GM21825 (cell line): Measurements from ENCODE around the gene SSBP2.
"Not testable (repeated sequence)": the region's sequence is repeated elsewhere in the genome, so short reads cannot be mapped to it uniquely, and the experiment has no call there.

Source experiments
- ATAC-seq: cut with Tn5 transposase; IDR thresholded peaks from one replicate; pipeline ENCODE4 v1.9.1; 2021; ENCODE audit warnings: mild to moderate bottlenecking, moderate library complexity; ENCODE audit not compliant: unreplicated experiment

The SSBP2 gene

DNA sequence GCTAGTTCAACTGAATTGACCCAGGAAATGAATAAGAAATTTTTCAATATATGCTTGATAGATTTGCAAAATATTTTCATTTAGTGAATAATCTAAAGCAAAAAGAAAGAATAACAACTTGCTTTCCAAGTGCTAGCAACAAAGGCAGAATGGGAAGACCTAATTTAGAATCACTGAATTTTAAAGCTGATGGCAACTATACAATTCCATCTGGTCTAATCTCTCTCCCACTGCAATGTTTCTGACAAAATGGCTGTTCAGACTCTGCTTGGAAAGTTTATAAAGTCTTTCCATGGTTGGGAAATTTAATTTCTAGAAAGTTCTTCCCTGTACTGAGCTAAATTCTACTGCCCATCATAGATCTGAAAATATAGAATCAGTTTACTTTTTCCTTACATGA, 281.2 kb downstream of the SSBP2 start:
- ATAC-seq, result no peak

DNA sequence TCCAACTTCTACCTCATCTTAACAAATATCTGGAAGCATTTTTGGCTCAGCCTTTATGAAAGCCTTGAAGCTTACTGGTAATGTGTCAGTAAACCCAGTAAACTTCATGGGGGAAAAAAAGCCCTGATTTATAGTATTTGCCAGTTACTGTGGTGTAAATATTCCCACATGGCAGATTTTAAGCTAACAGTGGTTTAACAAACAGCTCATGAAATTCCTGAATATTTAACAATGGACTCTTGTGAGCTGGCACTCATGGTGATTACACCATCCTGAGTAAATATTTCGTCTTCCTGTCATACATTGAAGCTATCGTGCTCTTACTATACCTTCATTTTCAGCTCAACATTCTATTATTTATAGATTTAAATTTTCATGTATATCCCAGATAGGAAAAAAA, 300.0 kb downstream of the SSBP2 start:
- ATAC-seq, result no peak

DNA sequence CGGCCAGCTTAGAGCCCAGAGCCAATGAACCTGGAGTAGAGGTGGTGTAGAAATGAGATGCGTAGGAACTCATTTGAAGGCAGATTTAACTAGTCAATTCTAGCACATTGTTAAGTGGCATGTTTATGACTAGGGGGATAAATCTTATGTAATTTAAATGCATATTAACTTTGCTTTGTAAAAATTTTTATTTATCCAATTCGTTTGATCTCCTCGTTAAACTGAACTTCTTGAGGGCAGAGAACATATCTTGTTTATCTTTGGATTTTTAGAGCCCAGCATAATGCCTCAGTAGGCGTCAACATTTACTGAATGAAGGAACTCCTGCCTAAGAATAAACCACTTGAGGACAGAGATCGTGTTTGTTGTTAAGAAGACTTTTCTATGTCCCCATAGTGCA, 315.9 kb downstream of the SSBP2 start:
- ATAC-seq, result no peak

DNA sequence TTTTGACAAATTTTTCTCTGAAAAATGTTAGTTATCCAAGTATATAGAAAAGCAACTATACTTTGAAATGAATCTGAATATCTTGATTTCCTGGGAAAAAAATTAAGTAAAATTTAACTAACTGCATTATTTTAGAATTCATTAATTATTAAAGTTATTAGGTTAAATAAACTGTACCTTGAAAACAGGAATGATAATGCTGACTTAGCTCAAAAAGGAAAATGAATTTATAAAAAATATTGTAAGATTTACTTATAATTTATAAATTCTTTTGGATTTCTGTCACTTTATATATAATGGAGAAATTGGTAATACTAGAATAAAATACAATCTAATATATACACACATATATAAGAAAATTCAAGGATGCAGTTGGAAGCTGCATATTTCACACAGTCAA, 320.9 kb downstream of the SSBP2 start:
- no peak for ATAC-seq

DNA sequence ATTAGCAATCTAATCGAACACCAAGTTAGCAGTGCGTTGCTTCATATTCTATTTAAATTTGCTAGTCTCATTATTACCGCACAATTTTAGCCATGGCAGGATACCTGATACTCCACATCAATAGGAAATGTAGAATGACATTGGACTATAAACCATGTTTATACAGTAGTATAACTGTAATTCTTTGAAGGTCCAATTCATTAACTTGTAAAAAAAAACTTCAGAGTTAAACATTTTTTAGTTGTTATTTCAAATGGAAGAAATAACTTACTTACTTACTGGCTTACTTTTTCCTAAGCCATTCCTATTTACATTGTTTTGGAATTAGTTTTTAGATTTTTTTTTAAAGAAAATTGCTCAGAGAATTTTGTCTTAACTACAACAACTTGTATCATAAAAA, 321.5 kb downstream of the SSBP2 start:
- no peak for ATAC-seq

DNA sequence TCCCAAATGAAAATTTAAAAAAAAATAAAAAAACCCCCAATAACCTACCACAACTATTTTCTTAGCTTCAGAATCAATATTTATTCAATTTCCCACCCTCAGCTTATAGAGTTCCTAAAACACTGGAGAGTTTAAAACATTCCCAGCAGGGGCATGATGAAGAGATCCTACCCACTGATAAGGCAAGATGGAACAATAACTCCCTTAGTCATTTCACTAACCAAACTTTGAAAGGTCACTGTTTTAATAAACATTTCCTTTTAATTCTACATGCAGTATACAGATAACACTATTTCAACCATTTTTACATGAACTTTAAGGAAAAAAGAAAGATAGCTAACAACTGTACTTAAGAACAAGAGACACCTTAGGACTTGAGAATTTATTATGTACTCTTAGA, 322.0 kb downstream of the SSBP2 start:
- no peak for ATAC-seq

DNA sequence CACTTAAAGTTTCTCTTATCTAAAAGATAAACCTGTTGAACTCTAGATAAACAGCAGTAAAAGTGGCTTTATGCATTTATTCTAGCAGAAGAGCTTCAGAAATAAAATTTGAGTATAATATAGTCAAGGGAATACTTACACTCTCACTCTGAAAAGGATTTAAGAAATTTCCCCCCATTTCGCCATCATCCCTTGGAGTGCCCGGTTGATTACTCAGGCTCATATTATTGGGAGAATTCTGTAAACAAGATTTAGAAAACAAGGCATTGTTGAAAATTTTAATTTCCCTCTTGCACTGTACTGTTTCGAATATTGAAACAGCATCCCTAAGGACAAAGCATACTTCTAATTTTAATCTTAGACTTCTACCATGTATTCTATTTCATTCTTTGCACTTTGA, 322.5 kb downstream of the SSBP2 start:
- ATAC-seq, result no peak

DNA sequence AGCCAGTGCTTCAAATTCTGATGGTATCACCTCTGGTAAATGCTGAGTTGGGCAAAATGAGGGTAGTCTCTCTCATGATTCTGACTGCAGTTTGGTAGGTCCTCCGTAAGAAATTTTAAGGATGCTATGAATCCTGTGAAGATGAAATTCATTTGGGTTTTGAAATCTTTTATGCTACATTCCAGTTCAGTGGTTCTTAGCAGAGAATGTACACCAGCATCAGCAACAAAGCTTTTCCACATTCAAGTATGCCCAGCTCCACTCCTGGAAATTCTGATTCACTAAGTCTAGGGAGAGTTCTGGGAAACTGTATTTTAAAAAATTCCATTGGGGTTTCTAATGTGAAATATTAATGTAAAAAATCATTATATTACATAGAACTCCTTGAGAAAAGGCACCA, 323.3 kb downstream of the SSBP2 start:
- ATAC-seq, result no peak

DNA sequence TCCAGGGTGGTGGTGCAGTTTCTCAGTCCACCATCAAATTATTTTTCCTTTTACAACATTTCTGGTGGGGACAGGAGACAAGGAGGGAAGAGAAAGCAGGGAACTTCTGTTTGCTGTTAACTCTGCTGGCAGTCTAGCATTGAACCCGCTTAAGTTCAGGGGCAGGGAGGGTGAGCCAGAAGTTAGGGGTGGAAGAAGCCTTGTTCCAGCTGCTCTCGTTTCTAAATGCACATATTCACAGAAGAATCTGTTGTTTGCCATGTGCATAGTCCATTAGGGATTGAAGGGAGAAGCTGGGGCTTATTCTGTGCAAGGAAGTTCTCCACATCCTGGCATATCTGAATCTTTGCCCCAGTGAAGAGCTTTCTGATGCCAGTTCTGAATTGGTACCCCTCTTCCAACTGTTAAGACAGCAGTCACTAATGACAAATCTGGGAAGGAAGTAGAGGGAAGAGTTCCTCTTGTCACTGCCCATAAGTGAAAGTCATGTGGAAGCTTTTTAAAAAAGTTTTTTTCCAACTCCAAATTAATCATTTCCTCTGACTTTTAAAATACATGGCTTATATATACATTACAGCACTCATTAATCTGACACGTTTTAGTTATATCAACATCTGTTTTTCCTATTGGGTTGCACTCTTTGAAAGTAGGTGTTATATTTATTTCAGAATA, 324.4 kb downstream of the SSBP2 start:
- ATAC-seq, result no peak

DNA sequence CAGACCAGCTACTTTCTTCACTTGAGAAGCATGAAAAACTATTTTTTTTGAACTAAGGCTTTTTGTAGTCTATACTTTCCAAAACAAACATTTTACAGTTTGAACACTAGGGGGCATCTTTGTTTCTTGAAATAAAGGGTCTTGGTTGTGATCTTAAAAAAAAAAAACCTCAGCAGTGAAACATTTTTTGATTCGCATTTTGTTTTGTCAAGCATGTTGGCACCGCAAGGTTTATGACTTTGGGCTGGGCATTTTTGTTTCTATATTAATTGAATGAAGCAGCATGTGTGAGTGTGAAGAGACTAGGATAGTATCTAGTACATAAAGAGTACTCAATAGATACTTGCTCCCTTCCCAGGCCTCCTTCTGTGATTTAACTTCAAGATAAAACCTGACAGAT, 325.3 kb downstream of the SSBP2 start:
- no peak for ATAC-seq

DNA sequence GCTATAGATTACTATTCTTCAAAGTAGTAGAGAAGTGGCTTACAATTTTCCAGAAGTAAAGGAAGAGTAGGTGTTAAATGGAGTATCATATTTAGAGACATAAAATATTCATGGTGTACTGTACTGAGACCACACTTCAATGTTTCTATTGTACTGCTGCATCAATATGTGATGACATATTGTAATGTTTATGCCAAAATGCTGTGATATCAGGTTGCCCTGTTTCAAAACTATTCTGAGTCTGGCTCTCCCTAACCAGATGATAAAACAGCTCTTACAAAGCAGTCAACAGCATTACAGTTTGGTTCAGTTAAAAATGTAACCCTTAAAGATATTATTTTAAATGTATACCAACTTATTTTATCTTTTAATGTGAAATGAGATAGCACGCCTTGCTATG, 326.2 kb downstream of the SSBP2 start:
- no peak for ATAC-seq

DNA sequence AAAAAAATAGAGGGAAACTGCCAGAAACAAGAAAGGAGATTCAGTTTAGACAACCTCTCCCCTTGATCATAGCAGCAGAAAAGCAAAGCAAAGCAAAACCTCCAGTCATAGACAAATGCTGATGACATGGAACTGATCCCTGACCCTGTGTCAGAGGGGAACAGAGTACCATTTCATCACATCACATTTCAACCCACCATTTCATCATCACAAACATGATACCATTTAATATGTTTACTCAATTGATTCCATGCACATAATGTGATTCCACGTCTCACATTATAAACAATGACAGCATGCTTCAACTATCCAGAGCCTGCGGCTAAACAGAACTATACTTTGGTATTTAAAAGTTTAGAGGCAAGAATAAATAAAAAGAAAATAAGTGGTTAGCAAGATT, 328.2 kb downstream of the SSBP2 start:
- ATAC-seq, result no peak

DNA sequence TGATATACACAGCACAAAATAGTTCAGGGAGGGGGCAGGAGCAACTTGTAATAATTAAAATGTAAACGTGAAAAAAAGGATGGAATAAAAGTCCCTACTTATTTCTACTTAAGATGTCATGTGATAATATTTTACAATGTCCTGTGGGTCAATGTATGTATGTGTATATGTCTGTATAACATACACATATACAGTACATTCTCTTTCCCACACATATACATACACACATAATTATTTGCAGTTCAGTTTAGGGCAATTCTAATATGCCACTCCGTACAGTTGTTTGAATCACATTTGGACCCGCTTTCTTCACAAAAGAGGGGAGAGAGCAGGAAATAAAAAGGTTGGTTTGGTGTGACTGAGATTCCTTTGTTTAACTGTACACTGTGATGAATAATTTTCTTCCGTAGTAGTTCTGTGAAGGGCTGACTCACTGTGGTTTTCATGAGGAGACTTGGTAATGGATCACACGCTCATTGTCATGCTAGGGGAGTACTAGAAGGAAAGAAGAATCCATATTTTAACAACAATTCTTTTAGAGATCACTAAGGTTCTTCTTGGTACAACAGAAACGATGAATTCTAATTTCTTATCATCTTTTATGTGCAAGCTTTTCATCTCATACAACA, 330.7 kb downstream of the SSBP2 start:
- no peak for ATAC-seq

DNA sequence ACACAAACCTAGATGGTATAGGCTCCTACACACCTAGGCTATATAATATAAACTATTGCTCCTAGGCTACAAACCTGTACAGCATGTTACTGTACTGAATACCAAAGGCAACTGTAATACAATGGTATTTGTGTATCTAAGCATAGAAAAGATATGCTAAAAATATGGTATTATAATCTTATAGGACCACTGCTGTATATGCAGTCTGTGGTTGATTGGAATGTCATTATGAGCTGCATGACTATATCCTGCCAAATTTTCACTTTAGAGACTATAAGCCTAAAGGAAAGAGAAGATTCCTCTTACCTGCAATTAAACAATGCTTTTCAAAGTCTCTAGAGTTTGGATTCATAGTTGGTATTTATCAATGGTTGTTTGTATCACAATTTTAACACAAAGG, 332.3 kb downstream of the SSBP2 start:
- ATAC-seq, result no peak

DNA sequence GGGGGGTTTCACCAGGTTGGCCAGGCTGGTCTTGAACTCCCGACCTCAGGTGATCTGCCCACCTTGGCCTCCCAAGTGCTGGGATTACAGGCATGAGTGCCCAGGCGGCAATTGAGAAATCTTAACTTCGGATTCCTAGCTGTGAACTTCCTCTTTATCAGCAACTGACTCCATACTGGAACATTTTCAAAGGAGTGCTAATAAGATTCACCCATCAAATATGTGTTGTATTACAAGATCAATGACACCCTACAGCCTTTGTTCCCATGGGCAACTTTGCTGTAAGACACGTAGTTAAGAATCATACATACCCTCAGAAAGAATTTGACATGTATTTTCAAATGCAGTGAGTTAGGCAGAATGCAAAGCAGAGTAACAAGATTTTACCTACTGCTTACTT, 333.8 kb downstream of the SSBP2 start:
- no peak for ATAC-seq

DNA sequence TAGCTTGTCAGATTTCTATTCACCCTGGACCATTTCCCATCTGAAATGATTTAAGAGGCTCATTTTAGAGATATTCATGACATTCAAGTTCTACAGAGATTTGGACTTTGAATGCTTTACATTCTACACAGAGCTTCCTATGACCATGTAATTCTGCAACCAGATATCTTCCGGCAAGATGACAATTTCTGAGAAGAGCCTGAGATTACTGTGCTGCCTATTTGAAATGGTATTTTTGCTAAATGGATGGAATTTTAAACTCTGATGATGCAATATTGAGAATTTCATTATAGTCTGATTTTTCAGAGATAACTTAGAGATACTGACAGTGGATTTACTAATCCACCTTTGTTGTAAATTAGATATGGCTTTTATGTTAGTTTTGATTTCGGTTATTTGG, 341.0 kb downstream of the SSBP2 start:
- ATAC-seq, result no peak

DNA sequence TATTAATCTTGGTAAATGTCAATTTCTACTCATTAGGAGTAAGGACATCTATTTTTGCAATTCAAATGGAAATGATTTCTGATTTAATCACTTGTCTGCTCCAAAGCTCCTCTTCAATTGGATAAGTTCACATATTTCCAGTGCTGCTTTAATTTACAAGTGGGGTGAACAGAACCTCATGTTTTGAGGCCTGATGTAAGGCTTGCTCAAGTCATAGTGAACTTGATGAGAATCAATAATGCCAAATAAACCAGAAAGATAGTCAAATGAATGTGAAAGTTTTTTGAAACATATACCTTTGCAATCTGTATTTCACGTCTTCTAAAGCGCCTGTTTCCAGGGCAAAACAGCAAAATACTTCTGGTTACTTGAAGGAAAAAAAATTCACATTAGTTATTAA, 341.5 kb downstream of the SSBP2 start:
- ATAC-seq, result no peak

DNA sequence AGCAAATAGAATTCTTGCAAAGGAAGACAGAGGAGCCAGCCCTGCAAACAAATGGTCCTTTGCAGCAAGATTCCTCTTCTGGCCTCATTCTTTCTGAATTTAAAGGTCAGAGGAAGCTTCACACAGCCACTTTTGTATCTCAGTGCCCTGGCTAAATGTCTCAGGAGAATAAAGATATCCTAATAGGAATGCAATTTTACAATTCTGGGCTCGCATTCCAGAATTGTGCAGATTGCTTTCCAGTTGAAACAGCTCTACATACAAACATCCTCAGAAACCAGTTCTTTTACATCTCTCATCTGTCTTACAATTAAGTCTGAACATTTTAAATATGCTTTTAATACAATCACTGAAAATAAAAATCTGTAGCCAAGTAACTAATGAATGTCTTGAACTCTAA, 342.4 kb downstream of the SSBP2 start:
- no peak for ATAC-seq

DNA sequence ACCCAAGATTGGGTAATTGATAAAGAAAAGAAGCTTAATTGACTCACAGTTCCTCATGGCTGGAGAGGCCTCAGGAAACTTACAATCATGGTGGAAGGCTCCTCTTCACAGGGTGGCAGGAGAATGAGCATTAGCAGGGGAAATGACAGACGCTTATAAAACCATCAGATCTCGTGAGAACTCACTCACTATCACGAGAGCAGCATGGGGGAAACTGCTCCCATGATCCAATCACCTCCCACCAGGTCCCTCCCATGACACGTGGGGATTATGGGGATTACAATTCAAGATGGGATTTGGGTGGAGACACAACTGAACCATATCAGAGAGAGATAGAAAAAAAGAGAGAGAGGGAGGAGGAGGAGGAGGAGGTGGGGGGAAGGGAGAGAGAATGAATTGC, 343.1 kb downstream of the SSBP2 start:
- not testable (repeated sequence) for ATAC-seq

DNA sequence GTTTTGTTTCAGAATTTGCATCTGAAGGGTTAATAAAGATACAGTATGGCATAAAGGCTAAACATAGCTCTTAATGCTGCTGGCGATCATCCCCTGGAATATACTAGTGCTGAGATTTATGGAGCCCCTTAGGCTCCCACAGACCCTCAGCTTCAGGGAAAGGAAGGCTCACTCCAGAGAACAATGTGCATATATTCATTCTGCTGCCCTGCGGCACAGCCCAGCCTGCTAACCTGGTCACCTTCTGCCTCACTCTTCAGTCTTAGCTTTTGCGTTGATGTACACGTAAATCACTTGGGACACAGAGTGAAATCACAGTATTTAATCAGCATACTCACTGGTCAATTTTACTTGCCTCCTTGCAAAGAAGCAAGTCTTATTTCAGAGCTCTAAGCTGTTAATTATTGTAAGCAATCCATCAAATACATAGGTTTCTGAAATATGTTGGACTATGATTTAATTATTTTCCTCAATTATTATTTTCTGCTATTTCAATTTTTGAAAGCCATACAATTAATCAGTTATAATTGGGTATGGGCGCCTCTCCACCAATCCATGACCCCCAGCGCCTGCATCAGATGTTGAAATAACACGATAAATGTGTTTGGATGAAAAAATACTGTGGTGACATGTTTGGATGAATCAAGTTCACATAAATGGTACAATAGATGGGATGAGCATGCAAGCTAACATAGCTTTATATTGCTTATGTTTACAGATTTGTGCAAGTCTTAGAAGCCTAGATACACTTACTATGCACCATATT, 345.6 kb downstream of the SSBP2 start:
- no peak for ATAC-seq

DNA sequence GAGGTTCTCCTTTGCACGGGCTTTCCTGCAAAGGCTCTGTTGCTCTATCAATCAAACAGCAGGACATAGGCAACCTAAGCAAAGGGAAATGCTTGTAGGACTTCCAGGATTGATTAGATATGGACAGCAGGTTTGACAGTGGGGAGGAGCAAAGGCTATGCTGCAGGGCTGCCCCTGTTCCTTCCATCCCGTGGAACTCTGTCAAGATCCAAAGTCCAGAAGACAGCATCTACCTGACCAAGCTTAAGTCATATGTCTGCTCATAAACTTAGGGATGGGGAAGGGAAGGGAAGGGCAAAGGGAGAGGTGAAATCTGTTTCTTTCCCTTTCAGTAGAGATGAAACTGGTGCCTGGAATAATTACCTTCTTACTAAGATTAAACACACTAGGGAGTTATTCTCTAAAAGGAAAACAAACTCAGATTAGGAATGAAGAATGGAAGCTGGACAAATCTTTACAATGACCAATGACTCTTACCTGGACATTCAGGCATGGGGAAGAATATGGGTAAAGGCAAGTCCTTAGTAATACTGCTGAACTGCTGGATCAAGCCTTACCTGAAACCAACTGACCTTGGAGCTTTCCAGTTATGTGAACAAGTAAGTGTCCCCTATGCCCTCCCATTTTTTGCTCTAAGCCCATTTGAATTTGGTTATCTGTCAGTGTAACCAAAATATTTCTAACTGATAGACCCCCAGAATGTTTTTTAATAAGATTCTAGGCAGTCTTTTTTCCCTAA, 348.5 kb downstream of the SSBP2 start:
- ATAC-seq, result no peak

DNA sequence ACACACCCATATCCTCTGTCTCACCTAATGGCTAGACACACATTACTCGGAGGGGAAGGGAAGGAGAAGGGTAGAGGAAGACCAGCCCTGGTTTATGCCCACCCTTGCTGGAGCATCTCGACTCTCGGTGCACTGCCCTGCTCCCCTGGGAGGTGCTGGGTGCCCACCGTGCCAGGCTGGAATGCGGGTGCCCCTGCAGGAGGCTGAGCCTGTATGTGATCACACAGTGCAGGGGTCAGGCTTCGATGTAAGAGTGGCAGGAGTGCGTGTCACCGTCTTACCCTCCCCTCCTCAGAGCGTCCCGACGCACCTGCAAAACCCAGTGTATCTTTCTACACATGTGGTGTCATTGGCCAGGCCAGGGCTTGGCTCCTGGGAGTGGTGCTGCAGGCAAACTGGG, 349.6 kb downstream of the SSBP2 start:
- no peak for ATAC-seq
